ENCODE results near the gene PTK7.

PTK7 gene

GRCh38 chr6:43149265-43149664 lies 73.2 kb downstream of the PTK7 start:
- no peak overlapping the region for H3K4me2 ChIP-seq (ENCODE audit: insufficient read depth, low read length)
- no peak for DNase-seq

GRCh38 chr6:43150051-43150751 lies 74.1 kb downstream of the PTK7 start:
- DNase-seq = no peak
- H4K20me1 ChIP-seq (ENCODE audit: insufficient read depth, low read length) = no peaks in the 10 kb centered on the region
- no peaks in the 10 kb centered on the region for H3K27me3 ChIP-seq (ENCODE audit: insufficient read depth, low read length, poor library complexity)
- no peak overlapping the region for H3K9ac ChIP-seq (ENCODE audit: low read depth, low read length)
- H3K79me2 ChIP-seq (ENCODE audit: insufficient read depth, low read length) = no peaks in the 10 kb centered on the region
- TF ChIP-seq CTCF (IDR thresholded peaks at IDR 0.05; ENCODE audit: borderline replicate concordance, extremely low read depth, low read length, poor library complexity, severe bottlenecking) (no peak), EZH2 (IDR thresholded peaks at IDR 0.05; ENCODE audit: borderline replicate concordance, low read depth, low read length, severe bottlenecking) (no peak)
- H3K4me3 ChIP-seq (ENCODE audit: low read depth in 1 of 2, low read length in 2 of 2) = no peak overlapping the region
- H3K36me3 ChIP-seq (ENCODE audit: insufficient read depth, low read length) = peaks cover 34% of the 10 kb centered on the region
- H3K27ac ChIP-seq (ENCODE audit: low read length) = no peak overlapping the region
- no peaks in the 10 kb centered on the region for H3K4me1 ChIP-seq (ENCODE audit: insufficient read depth, low read length)
- H3K4me2 ChIP-seq (ENCODE audit: insufficient read depth, low read length) = no peak overlapping the region
- no peak overlapping the region for H2AFZ ChIP-seq (ENCODE audit: low read depth, low read length)
- no peak for ATAC-seq (ENCODE audit: insufficient read depth, low read depth)
- H3K9me3 ChIP-seq (ENCODE audit: insufficient read depth, low read length, severe bottlenecking) = no peaks in the 10 kb centered on the region

More at GRCh38 chr6:43149265-43149664, 73.2 kb downstream of the PTK7 start:
- no peaks in the 10 kb centered on the region for H4K20me1 ChIP-seq (ENCODE audit: insufficient read depth, low read length)
- H3K27me3 ChIP-seq (ENCODE audit: insufficient read depth, low read length, poor library complexity) = no peaks in the 10 kb centered on the region
- no peaks in the 10 kb centered on the region for H3K79me2 ChIP-seq (ENCODE audit: insufficient read depth, low read length)
- no peak overlapping the region for H3K4me3 ChIP-seq (ENCODE audit: low read depth in 1 of 2, low read length in 2 of 2)
- no peaks in the 10 kb centered on the region for H3K9me3 ChIP-seq (ENCODE audit: insufficient read depth, low read length, severe bottlenecking)
- no peak for ATAC-seq (ENCODE audit: insufficient read depth, low read depth)
- TF ChIP-seq CTCF (IDR thresholded peaks at IDR 0.05; ENCODE audit: borderline replicate concordance, extremely low read depth, low read length, poor library complexity, severe bottlenecking) (no peak), EZH2 (IDR thresholded peaks at IDR 0.05; ENCODE audit: borderline replicate concordance, low read depth, low read length, severe bottlenecking) (no peak)
- no peak overlapping the region for H3K27ac ChIP-seq (ENCODE audit: low read length)
- H3K4me1 ChIP-seq (ENCODE audit: insufficient read depth, low read length) = no peaks in the 10 kb centered on the region
- H3K36me3 ChIP-seq (ENCODE audit: insufficient read depth, low read length) = peaks cover 38% of the 10 kb centered on the region
- H3K9ac ChIP-seq (ENCODE audit: low read depth, low read length) = no peak overlapping the region
- H2AFZ ChIP-seq (ENCODE audit: low read depth, low read length) = no peak overlapping the region

- ATAC-seq (ENCODE audit: insufficient read depth, low read depth) = no peak
These were observed 83.5 kb downstream of the PTK7 start for GRCh38 chr6:43159599-43159998.

More at GRCh38 chr6:43159599-43159998, 83.5 kb downstream of the PTK7 start:
- Histone ChIP-seq H3K27me3 (ENCODE audit: insufficient read depth, low read length, poor library complexity) (no peaks in the 10 kb centered on the region), H3K4me2 (ENCODE audit: insufficient read depth, low read length) (no peak overlapping the region), H3K36me3 (ENCODE audit: insufficient read depth, low read length) (peaks cover 21% of the 10 kb centered on the region), H4K20me1 (ENCODE audit: insufficient read depth, low read length) (no peaks in the 10 kb centered on the region), H3K4me1 (ENCODE audit: insufficient read depth, low read length) (no peaks in the 10 kb centered on the region), H3K4me3 (ENCODE audit: low read depth in 1 of 2, low read length in 2 of 2) (no peak overlapping the region), H3K9me3 (ENCODE audit: insufficient read depth, low read length, severe bottlenecking) (no peaks in the 10 kb centered on the region), H3K27ac (ENCODE audit: low read length) (no peak overlapping the region), H3K79me2 (ENCODE audit: insufficient read depth, low read length) (no peaks in the 10 kb centered on the region), H2AFZ (ENCODE audit: low read depth, low read length) (no peak overlapping the region), H3K9ac (ENCODE audit: low read depth, low read length) (no peak overlapping the region)
- no peak for TF ChIP-seq CTCF (IDR thresholded peaks at IDR 0.05; ENCODE audit: borderline replicate concordance, extremely low read depth, low read length, poor library complexity, severe bottlenecking)
- TF ChIP-seq EZH2 (IDR thresholded peaks at IDR 0.05; ENCODE audit: borderline replicate concordance, low read depth, low read length, severe bottlenecking) = no peak
- DNase-seq = no peak

Measured in DND-41 (cell line).